ENCODE results near the gene DNAJC13.

Gene DNAJC13

DNA sequence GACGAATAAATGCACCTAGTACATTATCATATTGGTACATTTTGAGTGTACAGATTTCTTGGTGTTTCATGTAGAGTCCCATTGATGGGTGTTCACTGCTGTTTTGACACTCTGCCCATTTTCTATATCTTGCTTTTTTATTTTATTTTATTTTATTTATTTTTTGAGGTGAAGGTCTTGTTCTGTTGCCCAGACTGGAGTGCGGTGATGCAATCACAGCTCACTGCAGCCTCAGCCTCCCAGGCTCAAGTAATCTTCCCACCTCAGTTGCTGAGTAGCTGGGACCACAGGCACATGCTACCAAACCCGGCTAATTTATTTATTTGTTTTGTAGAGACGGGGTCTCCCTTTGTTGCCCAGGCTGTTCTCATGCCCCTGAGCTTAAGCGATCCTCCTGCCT is 44.2 kb downstream of the DNAJC13 start:
- TF ChIP-seq GATA1 (IDR thresholded peaks at IDR 0.05; ENCODE audit: low read depth, low read length) = no peak
- TF ChIP-seq POLR2A (IDR thresholded peaks at IDR 0.05; ENCODE audit: low read length) = no peak
- DNase-seq = no peak

DNA sequence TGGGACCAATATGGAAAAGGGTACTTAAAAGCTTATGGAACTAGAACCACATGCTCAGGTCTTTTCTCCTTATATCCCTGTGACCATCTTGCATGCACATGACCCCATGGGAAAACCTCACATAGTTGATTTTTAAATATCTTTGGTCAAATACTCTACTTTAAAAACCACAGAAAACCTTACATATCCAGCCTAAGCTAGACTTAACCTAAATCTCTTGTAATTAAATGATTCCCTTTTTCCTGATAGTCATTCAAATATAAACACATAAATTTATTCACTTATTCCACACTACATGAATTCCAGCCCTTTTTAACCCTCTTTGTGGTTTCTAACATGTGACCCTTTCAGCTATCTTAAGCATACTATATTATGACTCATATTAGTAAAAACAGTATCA is 46.8 kb downstream of the DNAJC13 start:
- DNase-seq = no peak
- TF ChIP-seq POLR2A (IDR thresholded peaks at IDR 0.05; ENCODE audit: low read length) (no peak), GATA1 (IDR thresholded peaks at IDR 0.05; ENCODE audit: low read depth, low read length) (no peak)

- TF ChIP-seq GATA1 (IDR thresholded peaks at IDR 0.05; ENCODE audit: low read depth, low read length) (no peak), POLR2A (IDR thresholded peaks at IDR 0.05; ENCODE audit: low read length) (no peak)
- DNase-seq = no peak
These were observed 52.0 kb downstream of the DNAJC13 start for GRCh38 chr3:132469326-132469725.

- DNase-seq = peak; percentile 42 to 55
- TF ChIP-seq GATA1 (IDR thresholded peaks at IDR 0.05; ENCODE audit: low read depth, low read length) = no peak
- TF ChIP-seq POLR2A (IDR thresholded peaks at IDR 0.05; ENCODE audit: low read length) = no peak
These were observed 68.8 kb downstream of the DNAJC13 start for GRCh38 chr3:132486099-132486498.

- peak; percentile 47 to 70 for DNase-seq
- TF ChIP-seq GATA1 (IDR thresholded peaks at IDR 0.05; ENCODE audit: low read depth, low read length) = no peak
- TF ChIP-seq POLR2A (IDR thresholded peaks at IDR 0.05; ENCODE audit: low read length) = no peak
These were observed 70.8 kb downstream of the DNAJC13 start for GRCh38 chr3:132488151-132488550.

DNA sequence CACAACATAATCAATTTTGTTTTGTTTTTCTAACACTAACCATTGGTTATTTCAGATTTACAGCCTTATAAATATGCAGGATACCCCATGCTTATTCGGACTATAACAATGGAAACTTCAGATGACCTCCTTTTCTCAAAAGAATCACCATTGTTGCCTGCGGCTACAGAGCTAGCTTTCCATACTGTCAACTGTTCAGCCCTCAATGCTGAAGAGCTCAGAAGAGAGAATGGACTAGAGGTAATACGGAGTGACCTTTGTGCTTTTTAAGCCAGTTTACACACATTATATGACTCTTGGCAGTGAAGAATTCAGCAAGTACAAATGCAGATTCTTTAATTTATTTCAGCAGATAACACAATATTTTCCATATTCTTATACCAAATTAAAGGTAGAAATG is 81.8 kb downstream of the DNAJC13 start:
- no peak for DNase-seq
- TF ChIP-seq POLR2A (IDR thresholded peaks at IDR 0.05; ENCODE audit: low read length) (no peak), GATA1 (IDR thresholded peaks at IDR 0.05; ENCODE audit: low read depth, low read length) (no peak)

GRCh38 chr3:132503559-132503958 is 86.3 kb downstream of the DNAJC13 start:
- no peak for TF ChIP-seq POLR2A (IDR thresholded peaks at IDR 0.05; ENCODE audit: low read length)
- no peak for TF ChIP-seq GATA1 (IDR thresholded peaks at IDR 0.05; ENCODE audit: low read depth, low read length)
- no peak for DNase-seq

DNA sequence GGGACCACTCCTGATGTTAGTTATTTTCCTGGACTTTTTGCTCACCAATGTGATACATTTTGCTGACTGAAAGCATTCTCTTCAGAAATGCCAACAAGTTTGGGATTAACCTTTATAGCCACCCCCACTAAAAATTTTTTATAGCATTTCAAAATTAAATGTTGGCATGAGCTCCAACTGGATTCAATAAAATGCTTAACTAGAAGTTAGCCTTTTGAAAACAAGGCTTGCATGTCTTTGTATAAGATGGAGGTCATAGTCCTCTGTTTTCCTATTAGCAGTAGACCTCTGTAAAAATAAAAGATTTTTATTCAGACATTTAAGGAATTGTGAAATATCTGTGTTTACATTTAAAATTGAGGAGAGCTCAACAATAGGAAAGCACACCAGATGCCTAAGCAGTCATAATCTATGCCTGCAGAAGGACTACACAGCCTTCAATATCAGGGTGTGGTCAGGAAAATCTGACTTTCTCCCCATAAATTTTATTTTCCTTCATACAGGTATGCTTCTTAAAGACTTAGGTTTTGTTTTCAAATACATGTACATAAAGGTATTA is 87.2 kb downstream of the DNAJC13 start:
- TF ChIP-seq GATA1 (IDR thresholded peaks at IDR 0.05; ENCODE audit: low read depth, low read length) = no peak
- DNase-seq = peak in 1 of 2 experiments; percentile 7

- TF ChIP-seq POLR2A (IDR thresholded peaks at IDR 0.05; ENCODE audit: low read length) (no peak), GATA1 (IDR thresholded peaks at IDR 0.05; ENCODE audit: low read depth, low read length) (no peak)
- DNase-seq = no peak
These were observed 90.4 kb downstream of the DNAJC13 start for GRCh38 chr3:132507657-132508056.

DNA sequence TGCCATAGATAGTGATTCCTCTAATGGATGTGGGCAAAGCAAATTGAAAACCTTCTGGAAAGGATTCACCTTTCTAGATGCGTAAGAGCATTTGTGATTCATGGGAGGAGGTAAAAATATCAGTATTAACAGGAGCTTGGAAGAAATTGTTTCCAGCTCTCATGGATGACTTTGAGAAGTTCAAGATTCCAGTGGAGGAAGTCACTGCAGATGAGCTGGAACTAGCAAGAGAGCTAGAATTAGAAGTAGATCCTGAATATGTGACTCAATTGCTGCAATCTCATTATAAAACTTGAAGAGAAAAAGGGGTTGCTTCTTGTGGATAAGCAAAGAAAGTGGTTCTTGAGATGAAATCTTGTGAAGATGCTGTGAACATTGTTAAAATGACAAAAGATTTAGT is 91.8 kb downstream of the DNAJC13 start:
- TF ChIP-seq POLR2A (IDR thresholded peaks at IDR 0.05; ENCODE audit: low read length) (no peak), GATA1 (IDR thresholded peaks at IDR 0.05; ENCODE audit: low read depth, low read length) (no peak)
- DNase-seq = no peak

GRCh38 chr3:132509506-132509905 is 92.2 kb downstream of the DNAJC13 start:
- TF ChIP-seq POLR2A (IDR thresholded peaks at IDR 0.05; ENCODE audit: low read length) (no peak), GATA1 (IDR thresholded peaks at IDR 0.05; ENCODE audit: low read depth, low read length) (no peak)
- no peak for DNase-seq

GRCh38 chr3:132513057-132513456 is 95.8 kb downstream of the DNAJC13 start:
- TF ChIP-seq GATA1 (IDR thresholded peaks at IDR 0.05; ENCODE audit: low read depth, low read length) (no peak), POLR2A (IDR thresholded peaks at IDR 0.05; ENCODE audit: low read length) (no peak)
- no peak for DNase-seq

GRCh38 chr3:132517311-132517710 is 100.0 kb downstream of the DNAJC13 start:
- TF ChIP-seq GATA1 (IDR thresholded peaks at IDR 0.05; ENCODE audit: low read depth, low read length) = no peak
- no peak for TF ChIP-seq POLR2A (IDR thresholded peaks at IDR 0.05; ENCODE audit: low read length)
- DNase-seq = no peak

GRCh38 chr3:132519914-132520313 is 102.6 kb downstream of the DNAJC13 start:
- TF ChIP-seq GATA1 (IDR thresholded peaks at IDR 0.05; ENCODE audit: low read depth, low read length) = no peak
- no peak for DNase-seq

GRCh38 chr3:132521901-132522300 is 104.6 kb downstream of the DNAJC13 start:
- DNase-seq = no peak
- TF ChIP-seq GATA1 (IDR thresholded peaks at IDR 0.05; ENCODE audit: low read depth, low read length) = no peak
- TF ChIP-seq POLR2A (IDR thresholded peaks at IDR 0.05; ENCODE audit: low read length) = no peak

DNA sequence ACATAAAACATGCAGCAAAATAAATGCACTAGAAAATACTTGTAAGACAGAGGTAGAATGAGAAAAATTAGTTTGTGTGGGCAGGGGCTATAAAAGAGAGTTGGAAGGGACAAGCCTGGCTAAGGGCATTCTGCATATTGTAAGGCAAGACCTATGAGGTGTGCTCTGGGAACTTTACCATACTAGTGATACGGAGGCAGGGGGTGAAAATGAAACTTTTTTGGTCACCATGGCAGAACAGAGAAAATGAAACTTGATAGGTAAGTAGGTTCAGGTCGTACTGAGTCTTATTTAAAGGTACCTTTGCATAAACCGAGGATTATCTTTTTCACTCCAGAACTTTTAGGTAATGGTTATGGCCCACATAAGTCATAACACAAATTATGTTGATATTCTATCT is 105.1 kb downstream of the DNAJC13 start:
- no peak for TF ChIP-seq GATA1 (IDR thresholded peaks at IDR 0.05; ENCODE audit: low read depth, low read length)
- TF ChIP-seq POLR2A (IDR thresholded peaks at IDR 0.05; ENCODE audit: low read length) = no peak

More for the DNA sequence above, 105.1 kb downstream of the DNAJC13 start:
- DNase-seq = no peak

All from erythroblast (primary cell).